GM21576 (cell line): ENCODE data around the gene CRMP1.

Experiments
- ATAC-seq: cut with Tn5 transposase; IDR thresholded peaks from one replicate; pipeline ENCODE4 v1.9.1; 2021; ENCODE audit warnings: mild to moderate bottlenecking, moderate library complexity; ENCODE audit not compliant: unreplicated experiment

CRMP1 gene

DNA sequence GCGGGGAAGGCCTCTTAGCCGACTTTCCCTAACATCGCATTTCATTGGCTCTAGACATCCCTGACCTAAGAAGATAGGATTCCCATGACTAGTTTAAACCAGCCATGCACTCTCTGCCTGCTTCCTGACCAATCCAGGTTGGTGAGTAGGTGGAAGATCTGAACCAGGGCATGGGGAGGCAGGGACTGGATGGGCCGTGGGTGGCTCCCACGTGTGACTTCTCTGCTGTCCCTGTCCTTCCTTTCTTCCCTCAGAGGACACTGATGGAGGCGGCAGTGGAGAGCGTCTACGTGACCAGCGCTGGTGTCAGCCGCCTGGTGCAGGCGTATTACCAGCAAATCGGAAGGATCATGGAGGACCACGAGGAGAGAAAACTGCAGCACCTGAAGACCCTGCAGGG lies 91.2 kb downstream of the CRMP1 start:
- no peak for ATAC-seq

DNA sequence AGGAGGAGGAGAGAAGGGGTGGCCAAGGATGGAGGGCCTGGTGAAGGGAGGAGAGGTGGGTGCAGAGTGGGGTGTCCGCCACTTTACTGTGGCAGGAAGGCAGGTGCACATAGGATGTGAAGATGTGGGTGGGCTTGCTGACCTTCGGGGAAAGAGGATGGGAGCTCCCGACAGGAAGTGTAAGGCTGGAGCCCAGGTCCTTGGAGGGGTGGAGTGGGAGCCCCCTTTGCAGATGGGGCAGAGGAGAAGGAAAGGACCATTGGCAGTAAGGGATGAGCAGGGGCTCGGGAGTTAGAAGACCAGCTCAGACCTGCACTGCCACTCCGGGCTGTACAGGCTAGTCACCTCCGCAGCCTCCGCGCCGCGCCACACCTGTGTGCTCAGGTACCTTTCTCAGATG lies 92.4 kb downstream of the CRMP1 start:
- ATAC-seq = no peak

DNA sequence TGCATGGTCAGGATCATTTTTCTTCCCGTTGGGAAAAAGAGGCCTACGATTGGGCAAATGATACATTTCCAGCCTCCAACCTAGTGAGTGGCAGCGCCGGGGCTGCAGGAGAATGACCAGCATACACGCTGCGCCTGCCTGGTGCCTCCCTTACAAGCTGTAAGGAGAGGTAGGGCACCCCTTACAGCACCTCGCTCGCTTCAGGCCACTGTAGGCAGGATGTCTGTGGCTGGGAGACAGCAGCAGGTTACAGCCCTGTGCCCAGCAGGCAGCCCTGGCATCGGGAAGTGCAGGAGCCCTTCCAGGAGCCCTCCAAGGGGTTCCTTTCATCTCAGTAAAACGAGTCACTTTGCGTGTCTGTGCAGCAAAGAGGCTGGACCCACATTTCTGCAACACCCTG lies 93.5 kb downstream of the CRMP1 start:
- ATAC-seq = no peak

DNA sequence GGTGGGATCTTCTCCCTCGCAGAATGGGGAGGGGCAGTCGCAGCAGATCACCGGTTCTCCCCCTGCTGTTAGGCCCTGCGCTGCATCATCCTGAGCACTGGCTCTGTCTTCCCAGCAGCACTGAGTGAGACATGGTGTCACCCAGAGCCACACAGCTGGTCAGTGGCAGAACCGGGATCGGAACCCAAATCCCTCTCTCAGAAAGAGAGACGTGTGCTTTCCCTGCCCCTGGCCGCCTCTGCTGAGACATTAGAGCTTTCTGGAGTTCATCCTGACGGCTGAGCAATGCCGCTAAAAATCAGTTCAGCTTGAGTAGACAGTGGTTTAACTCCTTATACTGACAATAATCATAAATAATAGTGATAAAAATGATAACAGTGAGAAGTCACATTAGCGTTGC lies 93.9 kb downstream of the CRMP1 start:
- ATAC-seq = no peak

DNA sequence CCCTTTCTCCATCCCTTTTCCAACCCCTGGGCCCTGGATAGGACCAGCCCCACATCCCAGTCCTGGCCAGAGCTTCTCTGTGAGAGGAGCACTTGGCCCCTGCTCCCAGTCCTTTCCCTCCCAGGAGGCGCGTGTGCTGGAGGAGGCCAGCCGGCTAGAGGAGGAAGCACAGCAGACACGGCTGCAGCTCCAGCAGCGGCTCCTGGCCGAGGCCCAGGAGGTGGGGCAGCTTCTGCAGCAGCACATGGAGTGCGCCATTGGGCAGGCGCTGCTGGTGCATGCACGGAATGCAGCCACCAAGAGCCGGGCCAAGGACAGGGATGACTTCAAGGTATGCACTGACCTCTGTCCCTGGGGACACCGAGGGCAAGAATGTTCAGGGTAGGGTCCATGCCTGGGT lies 94.4 kb downstream of the CRMP1 start:
- ATAC-seq = no peak

DNA sequence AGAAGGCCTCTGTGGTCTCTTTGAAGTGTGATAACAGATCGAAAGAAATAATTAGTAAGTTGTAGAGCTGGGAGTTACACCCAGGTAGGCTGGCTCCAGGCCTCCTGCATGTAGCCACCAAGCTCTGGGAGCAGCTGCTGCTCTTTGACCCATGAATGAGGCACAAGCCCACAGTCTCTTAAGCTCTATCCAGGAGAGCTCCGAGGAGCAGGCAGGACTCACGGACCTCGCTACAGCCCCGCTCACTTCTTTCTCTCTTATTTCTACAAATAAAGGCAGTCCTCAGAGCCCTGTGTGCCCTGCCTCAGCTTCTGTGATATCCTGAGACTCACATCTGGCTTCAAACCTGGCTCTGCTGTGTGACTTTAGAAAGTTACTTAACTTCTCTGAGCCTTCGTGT lies 95.0 kb downstream of the CRMP1 start:
- no peak for ATAC-seq

- no peak for ATAC-seq
These were observed 95.9 kb downstream of the CRMP1 start for GRCh38 chr4:5796976-5797375.

DNA sequence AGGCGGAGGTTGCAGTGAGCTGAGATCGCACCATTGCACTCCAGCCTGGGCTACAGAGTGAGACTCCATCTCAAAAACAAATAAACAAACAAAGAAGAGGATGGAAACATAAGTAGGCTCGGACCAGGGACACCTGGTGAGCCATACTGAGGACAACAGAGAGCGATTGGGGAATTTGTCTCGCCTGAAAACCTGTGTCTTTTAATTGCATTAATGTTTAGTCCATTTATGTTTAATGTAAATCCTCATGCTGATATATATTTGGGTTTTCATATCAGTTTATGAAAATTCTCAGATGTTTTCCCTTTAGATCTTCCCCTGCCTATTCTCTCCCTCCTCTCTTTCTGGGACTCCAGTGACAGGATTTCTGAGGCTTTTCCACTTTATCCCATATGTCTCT lies 97.3 kb downstream of the CRMP1 start:
- no peak for ATAC-seq

DNA sequence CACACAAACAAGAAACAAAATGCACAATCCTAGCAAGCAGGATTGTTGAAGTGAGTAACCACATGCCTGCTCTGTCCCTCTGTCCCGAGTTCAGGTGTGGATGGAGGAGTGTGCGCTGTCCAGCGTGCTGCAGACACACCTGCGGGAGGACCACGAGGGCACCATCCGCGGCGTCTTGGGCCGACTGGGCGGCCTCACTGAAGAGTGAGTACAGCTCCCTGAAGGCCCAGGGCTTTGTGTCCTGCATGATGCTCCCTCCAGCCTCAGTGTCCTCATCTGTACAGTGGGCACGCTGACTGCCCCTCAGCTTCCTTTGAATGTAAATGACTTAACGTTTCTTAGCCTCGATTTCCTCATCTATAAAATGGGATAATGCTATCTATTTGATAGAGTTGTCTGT lies 99.4 kb downstream of the CRMP1 start:
- no peak for ATAC-seq

- no peak for ATAC-seq
These were observed 101.2 kb downstream of the CRMP1 start for GRCh38 chr4:5791654-5792053.

DNA sequence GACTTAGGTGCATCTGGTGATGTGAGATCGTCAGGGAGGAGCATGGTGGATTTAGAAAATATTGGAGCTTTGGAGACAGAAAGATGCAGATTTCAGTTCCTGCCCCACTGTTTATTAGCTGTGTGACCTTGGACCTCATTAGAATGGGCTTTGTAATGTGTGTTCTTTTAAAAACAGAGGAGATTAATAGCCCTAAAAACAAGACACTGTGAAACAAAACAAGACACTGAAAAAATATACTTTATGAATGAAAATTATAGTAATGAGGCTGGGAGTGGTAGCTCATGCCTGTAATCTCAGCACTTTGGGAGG lies 102.4 kb downstream of the CRMP1 start:
- no peak for ATAC-seq

- ATAC-seq = no peak
These were observed 103.7 kb downstream of the CRMP1 start for GRCh38 chr4:5789141-5789540.

GRCh38 chr4:5788144-5788543 lies 104.7 kb downstream of the CRMP1 start:
- no peak for ATAC-seq

DNA sequence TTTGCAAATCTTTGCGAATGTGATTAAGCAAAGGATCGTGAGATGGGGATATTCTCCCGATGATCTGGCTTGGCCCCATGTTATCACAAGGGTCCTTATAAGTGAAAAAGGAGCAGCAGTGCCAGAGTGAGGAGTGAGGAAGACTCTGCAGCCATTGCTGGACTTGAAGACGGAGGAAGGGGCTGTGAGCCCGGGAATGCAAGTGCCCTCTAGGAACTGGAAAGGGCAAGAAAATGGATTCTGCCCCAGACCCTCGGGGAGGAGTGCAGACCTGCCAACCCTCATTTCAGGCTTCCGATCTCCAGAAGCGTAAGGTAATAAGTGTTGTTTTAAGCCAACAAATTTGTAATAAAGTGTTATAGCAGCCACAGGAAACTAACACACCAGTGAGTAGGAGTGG lies 105.6 kb downstream of the CRMP1 start:
- no peak for ATAC-seq

GRCh38 chr4:5785806-5786680 lies 106.8 kb downstream of the CRMP1 start:
- no peak for ATAC-seq

DNA sequence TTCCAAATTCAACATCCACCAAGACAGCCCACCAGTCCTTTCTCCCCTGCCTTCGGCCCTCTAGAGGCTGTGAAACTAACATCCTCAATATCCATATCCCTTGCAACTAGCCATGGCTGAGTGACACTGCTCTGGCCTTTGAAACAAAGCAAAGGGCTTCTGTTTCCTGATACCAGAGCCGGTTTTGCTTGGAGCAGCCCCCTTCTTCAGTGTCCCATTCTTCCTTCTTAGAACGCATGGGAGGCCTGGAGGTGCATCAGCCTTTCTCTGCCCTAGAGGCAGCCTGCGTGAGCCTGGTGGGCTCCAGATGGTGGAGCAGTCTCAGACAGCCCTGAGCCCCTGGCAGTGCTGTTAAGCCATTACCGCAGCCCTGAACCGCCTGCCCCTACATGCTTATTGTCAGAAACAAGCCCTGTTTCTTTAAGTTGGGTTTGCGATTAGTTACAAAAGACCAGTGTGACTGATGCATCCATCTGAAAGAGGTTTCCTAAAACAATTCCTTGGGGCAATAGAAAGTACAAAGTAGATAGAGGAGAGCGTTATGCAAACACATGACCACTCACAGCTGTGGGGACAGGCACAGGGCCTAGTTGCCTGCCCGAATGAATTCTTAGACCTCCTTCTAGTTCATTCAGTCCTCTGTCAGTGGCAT lies 107.8 kb downstream of the CRMP1 start:
- ATAC-seq = no peak

DNA sequence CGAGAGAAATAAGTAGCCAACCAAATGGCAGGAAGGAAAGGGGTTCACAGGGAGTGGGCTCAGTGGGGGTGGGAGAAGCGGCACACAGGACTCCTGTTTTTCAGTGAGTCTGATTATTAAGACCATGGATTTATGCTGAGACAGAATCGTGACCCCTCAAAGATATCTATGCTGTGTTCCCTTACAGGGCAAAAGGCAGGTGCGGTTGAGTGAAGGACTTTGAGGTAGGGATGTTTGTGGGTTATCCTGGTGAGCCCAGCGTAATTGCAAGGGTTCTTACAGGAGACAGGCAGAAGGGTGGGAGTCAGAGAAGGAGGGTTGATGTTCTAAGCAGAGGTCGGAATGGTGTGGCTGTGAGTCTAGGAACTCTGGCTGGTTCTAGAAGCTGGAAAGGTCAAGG lies 108.9 kb downstream of the CRMP1 start:
- ATAC-seq = no peak

GRCh38 chr4:5783486-5783885 lies 109.4 kb downstream of the CRMP1 start:
- no peak for ATAC-seq

DNA sequence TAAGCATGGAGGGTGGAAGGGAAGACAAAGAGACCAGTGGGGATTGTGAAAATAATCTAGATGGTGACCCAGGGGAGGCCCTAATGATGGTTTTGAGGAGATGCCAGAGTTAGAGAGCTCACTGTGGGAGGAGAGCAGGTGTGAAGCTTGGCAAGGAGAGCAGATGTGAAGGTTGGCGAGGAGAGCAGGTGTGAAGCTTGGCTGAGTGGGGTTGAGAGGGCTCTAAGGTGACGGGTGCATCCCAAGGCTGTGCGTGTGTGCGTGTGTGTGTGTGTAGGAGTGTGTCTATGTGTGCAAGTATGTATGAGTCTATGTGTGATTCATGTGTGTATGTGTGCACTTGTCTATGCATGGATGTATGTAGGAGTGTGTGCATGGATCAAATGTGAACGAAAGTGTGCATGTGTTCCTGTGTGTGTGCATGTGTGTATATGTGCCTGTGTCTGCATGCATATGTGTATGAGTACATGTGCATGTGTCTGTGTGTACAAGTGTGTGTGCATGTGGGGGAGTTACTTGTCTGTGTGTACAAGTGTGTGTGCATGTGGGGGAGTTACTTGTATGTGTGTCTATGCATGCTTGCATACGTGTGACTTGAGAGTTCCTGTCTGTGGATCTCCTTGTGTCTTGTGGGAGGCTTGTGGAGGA lies 109.9 kb downstream of the CRMP1 start:
- no peak for ATAC-seq

DNA sequence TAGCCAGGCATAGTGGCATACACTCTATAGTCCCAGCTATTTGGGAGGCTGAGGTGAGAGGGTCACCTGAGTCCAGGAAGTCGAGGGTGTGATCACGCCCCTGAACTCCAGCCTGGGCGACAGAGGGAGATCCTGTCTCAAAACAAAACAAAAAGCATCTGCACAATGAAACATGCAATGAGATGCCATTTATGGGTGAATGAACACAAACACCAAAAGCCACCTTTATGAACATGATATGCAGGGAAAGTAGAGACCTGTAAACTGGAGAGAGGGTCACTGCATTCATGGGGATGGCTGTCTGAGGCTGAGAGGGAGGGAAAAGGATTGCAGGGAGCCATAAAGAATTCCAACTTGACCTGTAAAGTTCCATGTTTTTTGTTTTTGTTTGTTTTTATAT lies 111.2 kb downstream of the CRMP1 start:
- ATAC-seq = no peak

GRCh38 chr4:5780831-5781480 lies 111.9 kb downstream of the CRMP1 start:
- ATAC-seq = no peak

DNA sequence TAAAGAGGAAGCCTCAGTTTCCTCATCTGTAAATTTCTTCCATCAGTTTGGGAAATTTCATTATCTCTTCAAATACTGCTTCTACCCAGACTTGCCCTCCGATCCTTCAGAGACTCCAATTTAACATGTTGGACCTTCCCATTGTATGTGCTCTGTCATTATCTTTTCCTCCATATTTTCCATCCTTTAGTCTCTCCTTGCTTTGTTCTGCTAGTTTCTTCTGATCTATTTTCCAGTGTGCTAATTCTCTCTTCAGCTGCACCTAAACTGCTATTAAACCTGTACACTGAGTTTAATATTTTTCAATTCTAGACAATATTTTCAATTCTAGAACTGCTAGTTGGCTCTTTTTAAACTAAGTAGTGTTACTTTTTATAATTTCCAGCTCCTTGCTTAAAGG lies 116.4 kb downstream of the CRMP1 start:
- no peak for ATAC-seq
